Vagina (tissue), 2 donors: ENCODE measurements around the gene FNDC5. TPM values are rescaled to one million over a fixed set of nuclear protein-coding genes. Genes with fewer than 3 reads are reported as not detected.

Source experiments
- DNase-seq, 2 donors: peaks; one replicate each; pipeline ENCODE4 v3.0.0-alpha.2; 2017; ENCODE audit errors: extremely low spot score in 2 of 2
- H3K27ac ChIP-seq: fragments of 200-600 bp; sonication (generic); one replicate; pipeline ENCODE4 v1.5.1; 2019
- H3K27me3 ChIP-seq: fragments of 200-600 bp; sonication (generic); one replicate; pipeline ENCODE4 v1.5.1; 2019
- H3K36me3 ChIP-seq, 2 donors: fragments of 200-600 bp; sonication (generic); one replicate each; pipeline ENCODE4 v1.5.1; 2017 to 2019
- H3K4me1 ChIP-seq: fragments of 200-600 bp; sonication (generic); one replicate; pipeline ENCODE4 v1.5.1; 2019
- H3K4me3 ChIP-seq, 2 donors: fragments of 200-600 bp; sonication (generic); 1 replicate in 1 of 2; 2 replicates in 1 of 2; pipeline ENCODE4 v1.5.1; 2016 to 2019
- H3K9me3 ChIP-seq: fragments of 200-600 bp; sonication (generic); one replicate; pipeline ENCODE4 v1.5.1; 2019
- POLR2A ChIP-seq, 2 donors: fragments of 450-650 bp; IDR thresholded peaks; one replicate each; pipeline ENCODE4 v1.6.1; 2017; ENCODE audit warnings: antibody characterized with exemption in 2 of 2, mild to moderate bottlenecking in 2 of 2, moderate library complexity in 2 of 2
- POLR2AphosphoS5 ChIP-seq, 2 donors: sonication (generic); formaldehyde crosslinking; IDR thresholded peaks; one replicate each; pipeline ENCODE4 v1.9.0; 2017; ENCODE audit warnings: antibody characterized with exemption in 2 of 2, mild to moderate bottlenecking in 2 of 2, low read depth in 1 of 2; ENCODE audit not compliant: insufficient read depth in 1 of 2
- intact Hi-C: fragments of 100-400 bp; cut with DNase I; formaldehyde crosslinking; loops from one replicate; pipeline ENCODE4 v1.15.1; 2023
- total RNA-seq: library from RNA; depleted of rRNA; stranded (reverse); fragments of >200 nt; gene quantifications from one replicate; pipeline ENCODE4 v1.2.3, GENCODE V29; 2016
- TF ChIP-seq, protein P1 (sequence below), 3 experiments: fragments of 450-650 bp in 2 of 3; fragments of 200-600 bp in 1 of 3; sonication (generic) in 1 of 3; IDR thresholded peaks; one replicate each; pipeline ENCODE4 v1.5.1; 2017 to 2019; ENCODE audit warnings: antibody characterized with exemption in 3 of 3, mild to moderate bottlenecking in 2 of 3, moderate library complexity in 2 of 3

Gene FNDC5
- total RNA-seq, 1 donor from 2014 or later, result 4.7 TPM

DNA sequence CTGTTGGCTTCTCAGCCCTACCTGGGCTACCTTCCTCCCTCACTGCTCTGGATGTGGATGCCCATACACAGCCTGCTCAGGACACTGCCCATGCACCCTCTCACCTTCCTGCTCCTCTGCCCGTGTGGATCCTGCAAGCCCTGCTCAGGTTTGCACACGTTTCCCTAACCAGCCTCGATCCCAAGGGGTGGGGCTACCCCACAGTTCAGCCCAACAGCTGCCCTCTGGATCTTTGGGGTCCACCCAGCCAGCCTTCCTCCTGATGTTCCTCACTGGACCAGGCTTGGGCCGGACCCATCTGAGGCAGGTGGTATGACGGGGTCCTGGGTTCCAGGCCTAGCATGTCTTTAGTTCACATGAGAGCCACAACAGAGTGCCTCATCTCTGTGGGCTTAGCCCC, 25.7 kb upstream of the FNDC5 start:
- TF ChIP-seq POLR2AphosphoS5 (IDR thresholded peaks at IDR 0.05; ENCODE audit: insufficient read depth in 1 of 2, low read depth in 1 of 2) (no peak), POLR2A (IDR thresholded peaks at IDR 0.05) (no peak)
- TF ChIP-seq, protein P1, sequence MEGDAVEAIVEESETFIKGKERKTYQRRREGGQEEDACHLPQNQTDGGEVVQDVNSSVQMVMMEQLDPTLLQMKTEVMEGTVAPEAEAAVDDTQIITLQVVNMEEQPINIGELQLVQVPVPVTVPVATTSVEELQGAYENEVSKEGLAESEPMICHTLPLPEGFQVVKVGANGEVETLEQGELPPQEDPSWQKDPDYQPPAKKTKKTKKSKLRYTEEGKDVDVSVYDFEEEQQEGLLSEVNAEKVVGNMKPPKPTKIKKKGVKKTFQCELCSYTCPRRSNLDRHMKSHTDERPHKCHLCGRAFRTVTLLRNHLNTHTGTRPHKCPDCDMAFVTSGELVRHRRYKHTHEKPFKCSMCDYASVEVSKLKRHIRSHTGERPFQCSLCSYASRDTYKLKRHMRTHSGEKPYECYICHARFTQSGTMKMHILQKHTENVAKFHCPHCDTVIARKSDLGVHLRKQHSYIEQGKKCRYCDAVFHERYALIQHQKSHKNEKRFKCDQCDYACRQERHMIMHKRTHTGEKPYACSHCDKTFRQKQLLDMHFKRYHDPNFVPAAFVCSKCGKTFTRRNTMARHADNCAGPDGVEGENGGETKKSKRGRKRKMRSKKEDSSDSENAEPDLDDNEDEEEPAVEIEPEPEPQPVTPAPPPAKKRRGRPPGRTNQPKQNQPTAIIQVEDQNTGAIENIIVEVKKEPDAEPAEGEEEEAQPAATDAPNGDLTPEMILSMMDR (IDR thresholded peaks at IDR 0.05), result no peak
- H3K36me3 ChIP-seq, result no peaks in the 10 kb centered on the region
- intact Hi-C loops, result no loop called here

DNA sequence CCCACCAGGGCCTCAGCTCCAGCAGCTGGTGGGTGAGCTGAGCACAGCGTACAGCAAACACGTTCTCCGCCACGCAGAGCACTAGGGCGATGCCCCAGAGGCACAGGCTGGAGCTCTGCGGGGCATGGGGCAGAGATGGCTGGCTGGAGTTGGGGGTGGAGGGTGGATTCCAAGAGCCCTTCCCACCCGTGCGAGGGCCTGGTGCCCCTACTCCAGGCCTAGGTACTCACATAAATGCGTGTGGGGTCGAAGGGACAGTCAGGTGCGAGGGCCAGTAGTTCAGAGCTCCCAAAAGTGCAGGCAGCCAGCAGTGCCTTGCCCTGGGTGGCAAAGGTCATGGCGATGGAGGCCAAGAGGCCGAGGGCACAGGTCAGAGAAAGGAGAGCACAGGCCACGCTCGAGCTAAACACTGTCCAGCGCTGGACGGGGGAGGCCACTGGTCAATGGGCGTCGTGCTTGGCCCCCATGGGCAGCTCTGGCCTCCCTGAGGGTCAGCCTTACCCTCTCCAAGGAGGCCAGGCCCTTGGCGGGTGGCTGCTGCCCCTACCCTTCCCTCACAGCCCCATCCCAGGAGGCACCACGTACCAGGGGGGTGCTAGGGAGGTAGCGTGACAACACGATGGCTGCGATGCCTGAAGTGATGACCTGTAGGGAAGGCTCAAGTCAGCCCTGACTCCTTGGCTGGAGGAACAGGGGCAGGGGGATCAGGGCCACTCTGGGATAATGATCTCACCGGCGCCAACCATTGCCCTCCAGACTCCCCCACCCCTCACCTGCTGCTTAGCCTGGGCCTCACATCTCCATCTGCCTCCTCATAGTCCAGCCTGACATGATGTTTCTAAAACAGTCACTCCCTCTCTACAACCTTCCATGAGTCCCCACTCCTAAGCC, 24.9 kb upstream of the FNDC5 start:
- DNase-seq, result no peak
- Histone ChIP-seq H3K4me3 (no peak overlapping the region), H3K4me1 (peaks cover 32% of the 10 kb centered on the region), H3K27ac (no peak overlapping the region), H3K36me3 (no peaks in the 10 kb centered on the region), H3K9me3 (no peaks in the 10 kb centered on the region), H3K27me3 (no peaks in the 10 kb centered on the region)
- TF ChIP-seq, protein P1 (IDR thresholded peaks at IDR 0.05), result no peak
- TF ChIP-seq POLR2A (IDR thresholded peaks at IDR 0.05) (no peak), POLR2AphosphoS5 (IDR thresholded peaks at IDR 0.05; ENCODE audit: insufficient read depth in 1 of 2, low read depth in 1 of 2) (no peak)
- intact Hi-C loops, result no loop called here

More for the DNA sequence above, 25.7 kb upstream of the FNDC5 start:
- H3K27ac ChIP-seq, result no peak overlapping the region
- peaks cover 37% of the 10 kb centered on the region for H3K4me1 ChIP-seq
- no peaks in the 10 kb centered on the region for H3K9me3 ChIP-seq
- no peaks in the 10 kb centered on the region for H3K27me3 ChIP-seq
- no peak overlapping the region for H3K4me3 ChIP-seq
- no peak for DNase-seq

DNA sequence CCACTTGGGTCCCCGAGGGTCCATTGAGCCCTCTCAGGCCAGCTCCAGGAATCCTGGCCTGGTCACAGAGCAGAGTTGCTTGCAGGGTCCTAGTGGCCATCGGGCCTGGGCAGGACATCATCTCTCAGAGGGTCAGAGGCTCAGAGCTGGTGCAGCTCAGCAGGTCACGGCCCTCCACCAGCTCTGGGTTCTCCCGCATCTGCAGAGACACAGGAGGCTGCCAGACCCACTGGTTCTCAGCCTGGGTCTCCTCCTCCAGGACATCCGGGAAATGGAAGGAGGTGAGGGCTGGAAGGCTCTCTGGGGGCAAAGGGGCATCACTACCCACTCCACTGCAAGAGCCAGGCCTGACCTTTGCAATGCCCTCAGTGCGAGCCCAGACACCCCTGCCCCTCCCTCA, 24.0 kb upstream of the FNDC5 start:
- TF ChIP-seq POLR2AphosphoS5 (IDR thresholded peaks at IDR 0.05; ENCODE audit: insufficient read depth in 1 of 2, low read depth in 1 of 2), result no peak
- TF ChIP-seq POLR2A (IDR thresholded peaks at IDR 0.05), result no peak
- TF ChIP-seq, protein P1 (IDR thresholded peaks at IDR 0.05), result no peak

DNA sequence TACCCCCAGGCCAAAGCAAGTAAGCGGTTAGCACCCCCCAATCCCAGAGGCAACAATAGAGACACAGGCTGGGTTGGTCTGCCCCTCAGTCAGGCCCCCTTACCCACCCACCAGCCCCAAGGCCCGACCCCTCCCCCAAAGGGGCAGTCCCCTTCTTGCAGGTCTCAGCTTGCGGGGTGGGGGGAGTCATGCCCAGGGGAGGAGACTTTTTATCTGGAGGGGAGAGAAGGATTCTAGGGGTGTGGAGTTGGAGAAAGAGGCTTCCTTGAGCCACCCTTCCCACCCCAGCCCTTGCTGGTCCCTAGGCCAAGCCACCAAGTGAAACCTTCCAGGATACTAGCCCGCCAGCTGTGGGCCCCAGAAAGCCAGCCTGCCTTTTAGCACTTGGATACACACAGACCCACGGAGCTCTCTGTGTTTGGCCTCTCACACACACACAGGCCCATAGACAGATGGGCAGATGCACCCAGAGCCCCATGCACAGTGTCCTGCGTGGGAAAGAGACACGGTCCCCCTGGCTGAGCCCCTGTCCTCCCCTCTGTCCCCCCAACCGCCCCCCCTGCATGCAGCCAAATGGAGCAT, 23.4 kb upstream of the FNDC5 start:
- H3K9me3 ChIP-seq, result no peaks in the 10 kb centered on the region
- H3K4me1 ChIP-seq, result peaks cover 22% of the 10 kb centered on the region
- intact Hi-C loops, result no loop called here
- peak overlapping the region; percentile 42 to 59 for H3K4me3 ChIP-seq
- no peaks in the 10 kb centered on the region for H3K27me3 ChIP-seq
- TF ChIP-seq POLR2AphosphoS5 (IDR thresholded peaks at IDR 0.05; ENCODE audit: insufficient read depth in 1 of 2, low read depth in 1 of 2) (no peak), POLR2A (IDR thresholded peaks at IDR 0.05) (no peak)
- TF ChIP-seq, protein P1 (IDR thresholded peaks at IDR 0.05), result no peak
- no peak for DNase-seq
- peak overlapping the region; percentile 2 for H3K27ac ChIP-seq
- no peaks in the 10 kb centered on the region for H3K36me3 ChIP-seq

More for the DNA sequence above, 24.0 kb upstream of the FNDC5 start:
- H3K4me3 ChIP-seq, result no peak overlapping the region
- peaks cover 23% of the 10 kb centered on the region for H3K4me1 ChIP-seq
- H3K27ac ChIP-seq, result no peak overlapping the region
- DNase-seq, result no peak
- no peaks in the 10 kb centered on the region for H3K36me3 ChIP-seq
- no peaks in the 10 kb centered on the region for H3K9me3 ChIP-seq
- intact Hi-C loops, result no loop called here
- H3K27me3 ChIP-seq, result no peaks in the 10 kb centered on the region
